HL-60 (cell line): ENCODE data around the gene ATP8A2.
A peak's percentile ranks its signal among the peaks of the same experiment; 100 is the strongest.

Experiments used
- DNase-seq, 2 experiments: peaks; one replicate each; pipeline ENCODE4 v3.0.0-alpha.2; 2010 to 2020; ENCODE audit warnings: low read depth in 1 of 2, low spot score in 1 of 2
- H3K27ac ChIP-seq: fragments of 250-450 bp; sonication (Bioruptor Pico); replicated peaks from 2 replicates; pipeline ENCODE4 v1.5.1; 2020; ENCODE audit warnings: mild to moderate bottlenecking, moderate library complexity
- H3K27me3 ChIP-seq: fragments of 250-450 bp; sonication (Bioruptor Pico); 2 replicates; pipeline ENCODE4 v1.5.1; 2021; ENCODE audit warnings: mild to moderate bottlenecking, moderate library complexity; ENCODE audit not compliant: insufficient read depth, poor library complexity, severe bottlenecking
- H3K4me3 ChIP-seq: replicated peaks from 2 replicates; pipeline ENCODE4 v1.5.1; 2011; ENCODE audit warnings: mild to moderate bottlenecking, control low read depth, low read length; ENCODE audit not compliant: insufficient read depth
- CTCF ChIP-seq: IDR thresholded peaks from one replicate; pipeline ENCODE4 v1.5.1; 2011; ENCODE audit warnings: low read length, control low read depth, inconsistent platforms; ENCODE audit not compliant: insufficient read depth
- GABPA ChIP-seq: IDR thresholded peaks from 2 replicates; pipeline ENCODE4 v1.6.1; 2012; ENCODE audit warnings: low read depth
- POLR2AphosphoS5 ChIP-seq: IDR thresholded peaks from 2 replicates; pipeline ENCODE4 v1.6.1; 2012; ENCODE audit warnings: low read depth
- REST ChIP-seq: IDR thresholded peaks from 2 replicates; pipeline ENCODE4 v1.6.1; 2012; ENCODE audit warnings: low read depth; ENCODE audit not compliant: insufficient replicate concordance
- SPI1 ChIP-seq: IDR thresholded peaks from 2 replicates; pipeline ENCODE4 v1.6.1; 2012; ENCODE audit warnings: low read depth, mild to moderate bottlenecking, borderline replicate concordance

ATP8A2 gene

GRCh38 chr13:25372284-25373081 lies 709 bp downstream of the ATP8A2 start:
- Histone ChIP-seq H3K4me3 (no peak overlapping the region), H3K27me3 (peaks cover 54% of the 10 kb centered on the region), H3K27ac (no peak overlapping the region)
- no peak for DNase-seq
- TF ChIP-seq SPI1 = no peak
- TF ChIP-seq REST = no peak
- no peak for TF ChIP-seq CTCF
- TF ChIP-seq GABPA = no peak
- TF ChIP-seq POLR2AphosphoS5 = no peak

- DNase-seq = peak in 1 of 2 experiments; percentile 58
- H3K27me3 ChIP-seq = peaks cover 35% of the 10 kb centered on the region
- no peak for TF ChIP-seq SPI1
- TF ChIP-seq CTCF = peak; percentile 24
- no peak for TF ChIP-seq REST
- no peak overlapping the region for H3K27ac ChIP-seq
- H3K4me3 ChIP-seq = no peak overlapping the region
These were observed 4.1 kb downstream of the ATP8A2 start for GRCh38 chr13:25375727-25376358.

GRCh38 chr13:25377244-25377962 lies 5.6 kb downstream of the ATP8A2 start:
- no peak for DNase-seq
- H3K4me3 ChIP-seq = no peak overlapping the region
- peaks cover 26% of the 10 kb centered on the region for H3K27me3 ChIP-seq
- no peak for TF ChIP-seq SPI1
- TF ChIP-seq GABPA = no peak
- TF ChIP-seq POLR2AphosphoS5 = no peak
- TF ChIP-seq CTCF = no peak
- TF ChIP-seq REST = no peak
- H3K27ac ChIP-seq = no peak overlapping the region
